Germinal center (tissue), 1 donor: Measurements from ENCODE around the gene STING1.

Source experiments
- DNase-seq: peaks from one replicate; pipeline ENCODE4 v3.0.0; 2012; ENCODE audit warnings: mixed read lengths, low spot score

The STING1 gene

DNA sequence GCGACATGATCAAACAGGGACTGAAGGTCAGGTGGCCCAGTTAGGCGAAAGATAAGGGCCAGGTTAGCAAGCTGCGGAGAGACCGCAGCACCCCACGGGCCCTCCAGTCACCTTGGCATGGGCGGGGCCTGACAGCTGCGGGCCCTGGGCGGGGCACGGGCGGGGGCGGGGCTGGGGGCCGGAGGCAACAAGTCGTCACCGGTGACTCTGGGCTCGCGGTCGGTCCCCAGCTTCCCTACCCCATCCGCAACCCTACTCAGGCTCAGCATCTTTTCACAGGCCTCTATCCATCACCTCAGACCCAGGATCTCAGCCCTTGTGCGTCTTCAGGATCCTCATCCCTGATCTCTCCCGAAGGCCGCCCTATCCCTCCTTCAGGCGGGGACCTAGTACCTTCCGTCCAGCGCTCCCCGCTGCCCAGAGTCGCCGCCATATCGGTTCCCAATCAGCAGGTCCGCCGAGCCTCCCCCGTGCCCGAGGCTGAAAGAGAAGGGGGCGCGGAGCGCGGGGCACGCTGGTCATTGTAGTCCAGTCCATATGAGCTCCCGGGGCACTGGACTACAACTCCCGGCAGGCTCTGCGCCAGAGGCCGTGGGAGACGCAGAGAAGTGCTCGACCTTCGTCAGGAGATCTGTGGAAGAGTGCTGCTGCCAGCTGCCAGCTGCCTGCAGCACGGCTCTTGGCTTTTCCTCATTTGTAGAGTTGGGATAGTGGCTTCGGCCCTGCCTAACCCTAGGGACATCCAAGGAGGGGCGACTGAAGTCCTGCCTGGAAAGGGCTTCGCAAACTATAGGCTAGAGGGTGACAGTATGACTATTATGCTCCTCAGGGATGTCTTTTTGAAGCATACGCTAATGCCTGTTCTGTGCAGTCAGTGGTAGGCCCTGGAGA is 43.3 kb downstream of the STING1 start, which contains the start of gene DNAJC18:
DNAJC18 (minus strand) TSS at position 513 of the 891 bp plus-strand sequence; CDS start at position 433, 80 bp downstream.
- DNase-seq: peak; percentile 96

- no peak for DNase-seq
These were observed 43.9 kb downstream of the STING1 start for GRCh38 chr5:139438707-139439012.

DNA sequence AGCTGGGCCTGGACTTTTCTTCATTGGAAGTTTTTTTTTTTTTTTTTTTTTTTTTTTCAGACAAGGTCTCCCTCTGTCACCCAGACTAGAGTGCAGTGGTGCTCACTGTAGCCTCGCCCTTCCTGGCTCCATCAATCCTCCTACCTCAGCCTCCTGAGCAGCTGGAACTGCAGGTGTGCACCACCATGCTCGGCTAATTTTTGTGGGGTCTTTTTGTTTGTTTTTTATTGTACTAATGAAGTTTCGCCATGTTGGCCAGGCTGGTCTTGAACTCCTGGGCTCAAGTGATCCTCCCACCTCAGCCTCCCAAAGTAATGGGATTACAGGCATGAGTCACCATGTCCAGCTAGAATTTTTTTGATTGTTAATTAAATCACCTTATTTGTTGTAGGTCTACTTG is 46.9 kb downstream of the STING1 start:
- DNase-seq: no peak

DNA sequence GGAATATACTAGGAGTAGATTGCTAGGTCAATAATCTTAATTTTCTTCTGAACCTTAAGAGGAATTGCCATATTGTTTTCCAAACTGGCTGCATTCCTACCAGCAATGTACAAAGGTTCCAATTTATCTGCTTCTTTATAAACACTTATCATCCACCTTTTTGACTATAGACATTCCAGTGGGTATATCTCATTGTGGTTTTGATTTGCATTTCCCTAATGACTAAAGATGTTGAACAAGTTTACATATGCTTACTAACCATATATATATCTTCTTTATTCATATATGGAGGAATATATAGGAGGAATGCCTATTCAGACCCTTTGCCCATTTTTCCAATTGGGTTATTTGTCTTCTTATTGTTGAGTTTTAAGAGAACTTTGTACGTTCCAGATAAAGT is 50.9 kb downstream of the STING1 start:
- no peak for DNase-seq

GRCh38 chr5:139430015-139430414 is 52.5 kb downstream of the STING1 start:
- no peak for DNase-seq

GRCh38 chr5:139426203-139426885 is 56.2 kb downstream of the STING1 start:
- DNase-seq: no peak
